GM12878 (cell line): ENCODE data around the gene SYNRG. TPM values are rescaled to one million over a fixed set of nuclear protein-coding genes. Genes with fewer than 3 reads are reported as not detected.

Experiments
- JUNB ChIP-seq: IDR thresholded peaks from 2 replicates; pipeline ENCODE4 v1.6.1; 2016; ENCODE audit warnings: antibody characterized with exemption, mild to moderate bottlenecking
- KLF5 ChIP-seq: fragments of 450-650 bp; IDR thresholded peaks from 2 replicates; pipeline ENCODE4 v1.6.1; 2014; ENCODE audit warnings: mild to moderate bottlenecking; ENCODE audit not compliant: partially characterized antibody
- NR2C2 ChIP-seq: IDR thresholded peaks from 2 replicates; pipeline ENCODE4 v1.6.1; 2011; ENCODE audit warnings: borderline replicate concordance, low read depth; ENCODE audit not compliant: control insufficient read depth, insufficient read length
- POU2F2 ChIP-seq: IDR thresholded peaks from 3 replicates; pipeline ENCODE4 v1.6.1; 2011; ENCODE audit warnings: low read depth, mild to moderate bottlenecking, low read length, borderline replicate concordance
- polyA plus RNA-seq, 11 experiments: library from polyadenylated mRNA; depleted of rRNA in 4 of 11; unstranded in 6 of 11; stranded (reverse) in 5 of 11; fragments of >200 nt; fragmentation: Nextera tagmentation in 4 of 11; fragmentation: Illumina TruSeq in 1 of 11; extraction: Ambion mirVana in 4 of 11; extraction: Trizol in 1 of 11; gene quantifications; 1 replicate in 1 of 11; 2 replicates in 10 of 11; pipeline versions ENCODE4 v1.2.1 to v1.2.3, GENCODE V29; 2011 to 2016; ENCODE audit warnings: inconsistent platforms in 2 of 11, missing spikeins in 2 of 11, low read depth in 1 of 11
- total RNA-seq, 4 experiments: library from RNA; depleted of rRNA in 3 of 4; stranded (reverse); fragments of >200 nt in 3 of 4; fragmentation: Illumina TruSeq in 1 of 4; extraction: Trizol in 1 of 4; gene quantifications; 2 replicates each; pipeline versions ENCODE4 v1.2.1 to v1.2.3, GENCODE V29; 2013 to 2021
- TF ChIP-seq, protein P1 (sequence below): fragments of 450-650 bp; formaldehyde crosslinking; IDR thresholded peaks from 2 replicates; pipeline ENCODE4 v1.5.0; 2022; ENCODE audit warnings: mild to moderate bottlenecking, missing genetic modification characterization
- TF ChIP-seq, protein P2 (sequence below): IDR thresholded peaks from 2 replicates; pipeline ENCODE4 v1.6.1; 2012; ENCODE audit warnings: mild to moderate bottlenecking, low read depth, low read length

The SYNRG gene
- total and polyA plus RNA-seq, 10 of the 15 experiments (the other 5 are each of a cell fraction or from before 2014, with no cell fraction given): 5.2 to 40.4 (median 26.7) TPM

DNA sequence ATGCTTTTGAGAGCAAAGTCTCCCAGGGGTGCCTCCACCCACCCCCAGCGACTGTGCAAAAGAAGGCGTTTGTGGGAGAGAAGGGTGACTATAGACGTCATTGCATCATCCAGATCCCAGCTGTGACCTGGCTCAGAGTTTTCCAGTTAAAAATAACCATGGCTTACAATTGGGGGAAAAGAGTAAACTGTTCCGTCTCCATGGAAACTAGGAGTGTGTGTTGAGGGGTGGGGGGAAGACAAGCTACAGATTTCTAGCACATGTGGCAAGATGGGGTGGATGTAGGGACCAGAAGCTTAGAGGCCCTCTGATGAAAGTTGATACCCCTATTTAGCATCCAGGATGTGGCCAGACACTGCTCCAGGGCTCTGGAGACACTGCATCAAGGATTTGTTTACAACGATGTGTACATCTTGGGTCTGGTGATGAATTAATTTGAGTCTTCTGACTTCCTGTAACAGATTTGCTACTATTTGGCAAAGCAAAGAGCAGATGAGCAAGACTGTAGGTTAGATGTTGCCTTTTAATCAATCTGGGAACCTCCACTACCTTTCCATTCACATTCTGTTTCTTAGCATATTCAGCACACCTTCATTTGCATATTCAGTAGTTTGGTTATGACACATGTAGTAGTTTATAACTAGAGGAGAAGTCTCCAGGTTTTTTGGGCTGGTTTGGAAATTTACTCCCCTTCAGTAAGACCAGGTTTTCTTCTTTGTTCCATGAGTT is 125.7 kb downstream of the SYNRG start (continued):
- TF ChIP-seq, protein P1, sequence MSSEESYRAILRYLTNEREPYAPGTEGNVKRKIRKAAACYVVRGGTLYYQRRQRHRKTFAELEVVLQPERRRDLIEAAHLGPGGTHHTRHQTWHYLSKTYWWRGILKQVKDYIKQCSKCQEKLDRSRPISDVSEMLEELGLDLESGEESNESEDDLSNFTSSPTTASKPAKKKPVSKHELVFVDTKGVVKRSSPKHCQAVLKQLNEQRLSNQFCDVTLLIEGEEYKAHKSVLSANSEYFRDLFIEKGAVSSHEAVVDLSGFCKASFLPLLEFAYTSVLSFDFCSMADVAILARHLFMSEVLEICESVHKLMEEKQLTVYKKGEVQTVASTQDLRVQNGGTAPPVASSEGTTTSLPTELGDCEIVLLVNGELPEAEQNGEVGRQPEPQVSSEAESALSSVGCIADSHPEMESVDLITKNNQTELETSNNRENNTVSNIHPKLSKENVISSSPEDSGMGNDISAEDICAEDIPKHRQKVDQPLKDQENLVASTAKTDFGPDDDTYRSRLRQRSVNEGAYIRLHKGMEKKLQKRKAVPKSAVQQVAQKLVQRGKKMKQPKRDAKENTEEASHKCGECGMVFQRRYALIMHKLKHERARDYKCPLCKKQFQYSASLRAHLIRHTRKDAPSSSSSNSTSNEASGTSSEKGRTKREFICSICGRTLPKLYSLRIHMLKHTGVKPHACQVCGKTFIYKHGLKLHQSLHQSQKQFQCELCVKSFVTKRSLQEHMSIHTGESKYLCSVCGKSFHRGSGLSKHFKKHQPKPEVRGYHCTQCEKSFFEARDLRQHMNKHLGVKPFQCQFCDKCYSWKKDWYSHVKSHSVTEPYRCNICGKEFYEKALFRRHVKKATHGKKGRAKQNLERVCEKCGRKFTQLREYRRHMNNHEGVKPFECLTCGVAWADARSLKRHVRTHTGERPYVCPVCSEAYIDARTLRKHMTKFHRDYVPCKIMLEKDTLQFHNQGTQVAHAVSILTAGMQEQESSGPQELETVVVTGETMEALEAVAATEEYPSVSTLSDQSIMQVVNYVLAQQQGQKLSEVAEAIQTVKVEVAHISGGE (CRISPR knock-in tag): no peak
- TF ChIP-seq NR2C2 (no peak), KLF5 (no peak), POU2F2 (peak; percentile 94), JUNB (peak; percentile 41)
- TF ChIP-seq, protein P2, sequence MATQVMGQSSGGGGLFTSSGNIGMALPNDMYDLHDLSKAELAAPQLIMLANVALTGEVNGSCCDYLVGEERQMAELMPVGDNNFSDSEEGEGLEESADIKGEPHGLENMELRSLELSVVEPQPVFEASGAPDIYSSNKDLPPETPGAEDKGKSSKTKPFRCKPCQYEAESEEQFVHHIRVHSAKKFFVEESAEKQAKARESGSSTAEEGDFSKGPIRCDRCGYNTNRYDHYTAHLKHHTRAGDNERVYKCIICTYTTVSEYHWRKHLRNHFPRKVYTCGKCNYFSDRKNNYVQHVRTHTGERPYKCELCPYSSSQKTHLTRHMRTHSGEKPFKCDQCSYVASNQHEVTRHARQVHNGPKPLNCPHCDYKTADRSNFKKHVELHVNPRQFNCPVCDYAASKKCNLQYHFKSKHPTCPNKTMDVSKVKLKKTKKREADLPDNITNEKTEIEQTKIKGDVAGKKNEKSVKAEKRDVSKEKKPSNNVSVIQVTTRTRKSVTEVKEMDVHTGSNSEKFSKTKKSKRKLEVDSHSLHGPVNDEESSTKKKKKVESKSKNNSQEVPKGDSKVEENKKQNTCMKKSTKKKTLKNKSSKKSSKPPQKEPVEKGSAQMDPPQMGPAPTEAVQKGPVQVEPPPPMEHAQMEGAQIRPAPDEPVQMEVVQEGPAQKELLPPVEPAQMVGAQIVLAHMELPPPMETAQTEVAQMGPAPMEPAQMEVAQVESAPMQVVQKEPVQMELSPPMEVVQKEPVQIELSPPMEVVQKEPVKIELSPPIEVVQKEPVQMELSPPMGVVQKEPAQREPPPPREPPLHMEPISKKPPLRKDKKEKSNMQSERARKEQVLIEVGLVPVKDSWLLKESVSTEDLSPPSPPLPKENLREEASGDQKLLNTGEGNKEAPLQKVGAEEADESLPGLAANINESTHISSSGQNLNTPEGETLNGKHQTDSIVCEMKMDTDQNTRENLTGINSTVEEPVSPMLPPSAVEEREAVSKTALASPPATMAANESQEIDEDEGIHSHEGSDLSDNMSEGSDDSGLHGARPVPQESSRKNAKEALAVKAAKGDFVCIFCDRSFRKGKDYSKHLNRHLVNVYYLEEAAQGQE: no peak
